Choroid plexus epithelial cell (primary cell): Measurements from ENCODE around the gene PLEKHA1.

ENCODE experiments used
- DNase-seq: peaks from one replicate; pipeline ENCODE4 v3.0.0-alpha.2; 2010; ENCODE audit warnings: low read depth
- H3K4me3 ChIP-seq: 2 replicates; pipeline ENCODE4 v1.5.1; 2011; ENCODE audit warnings: low read depth, mild to moderate bottlenecking, control low read depth, low read length, moderate library complexity
- CTCF ChIP-seq: conservative IDR thresholded peaks from 2 replicates; pipeline ENCODE4 v1.5.1; 2011; ENCODE audit warnings: low read depth, mild to moderate bottlenecking, control low read depth, inconsistent platforms, low read length, moderate library complexity

The PLEKHA1 gene

DNA sequence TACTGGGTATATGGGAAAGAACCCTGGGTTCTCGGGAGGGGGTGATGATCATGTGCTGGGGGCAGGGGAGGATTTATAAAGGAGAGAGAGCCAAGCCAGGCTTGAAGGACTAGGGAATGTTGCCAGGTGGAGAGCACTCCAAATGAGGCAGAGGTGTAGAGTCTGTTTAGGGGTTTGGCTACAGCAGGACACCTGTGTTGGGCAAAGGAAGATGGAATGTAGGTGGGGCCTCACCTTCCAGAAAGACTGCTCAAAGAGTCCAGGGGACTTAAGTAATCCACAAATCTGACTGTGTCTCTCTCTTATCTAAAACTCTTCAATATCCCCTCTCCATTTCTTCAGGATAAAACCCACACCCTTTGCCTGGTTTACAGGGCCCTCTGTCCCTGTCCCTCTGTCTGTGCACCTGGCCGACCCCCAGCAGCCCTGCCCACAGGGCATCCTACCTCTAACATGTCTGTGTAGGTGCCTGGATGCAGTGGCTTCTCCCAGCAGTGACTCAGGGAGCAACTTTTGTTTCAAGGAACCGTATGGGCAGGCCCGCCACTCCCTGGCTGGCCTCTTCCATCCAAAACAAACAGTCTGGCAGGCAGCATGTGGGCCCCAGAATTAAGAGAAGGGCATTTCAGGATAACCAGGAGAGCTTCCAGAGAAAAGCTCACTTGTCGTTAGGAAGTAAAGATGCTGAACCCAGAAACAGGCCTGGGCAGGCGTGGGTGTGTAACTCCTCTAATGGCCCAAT is 10.6 kb upstream of the PLEKHA1 start:
- TF ChIP-seq CTCF: no peak
- DNase-seq: no peak
- no peak overlapping the region for H3K4me3 ChIP-seq

DNA sequence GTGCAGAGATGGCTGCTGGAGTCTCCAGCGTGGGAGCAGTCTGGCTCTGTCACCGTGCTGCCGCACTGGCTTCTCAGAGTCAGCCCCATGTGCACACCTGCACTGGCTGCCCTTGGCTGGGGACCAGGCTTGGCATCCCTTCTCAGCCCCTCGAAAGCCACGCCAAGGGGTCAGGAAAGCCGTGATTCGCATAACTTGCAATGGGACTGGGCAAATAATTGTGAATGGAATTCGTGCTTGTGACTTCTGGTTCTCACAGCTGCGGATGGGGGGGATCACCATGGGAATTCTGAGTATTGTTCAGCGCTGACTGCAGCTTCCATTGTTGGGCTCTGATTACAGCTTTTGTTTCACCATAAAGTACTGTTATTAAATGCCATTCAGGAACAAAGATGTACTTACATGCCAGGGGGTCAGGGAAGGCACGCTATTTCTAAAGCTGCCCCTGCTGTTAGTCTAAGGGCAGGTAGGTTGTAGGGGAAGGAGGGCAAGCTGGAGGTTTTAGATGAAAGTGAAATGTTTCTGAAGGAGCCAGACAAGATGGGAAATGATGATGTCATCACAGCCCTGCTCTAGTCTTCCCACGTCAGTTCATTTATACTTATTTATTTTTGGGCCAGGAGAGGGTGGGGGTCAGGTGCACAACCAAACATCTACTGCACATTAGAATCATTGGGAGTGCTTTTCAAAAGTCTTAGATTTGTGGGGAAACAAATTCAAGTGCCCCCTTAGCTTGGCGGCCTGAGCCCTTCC is 5.8 kb upstream of the PLEKHA1 start:
- DNase-seq: no peak
- no peak overlapping the region for H3K4me3 ChIP-seq
- TF ChIP-seq CTCF: no peak

DNA sequence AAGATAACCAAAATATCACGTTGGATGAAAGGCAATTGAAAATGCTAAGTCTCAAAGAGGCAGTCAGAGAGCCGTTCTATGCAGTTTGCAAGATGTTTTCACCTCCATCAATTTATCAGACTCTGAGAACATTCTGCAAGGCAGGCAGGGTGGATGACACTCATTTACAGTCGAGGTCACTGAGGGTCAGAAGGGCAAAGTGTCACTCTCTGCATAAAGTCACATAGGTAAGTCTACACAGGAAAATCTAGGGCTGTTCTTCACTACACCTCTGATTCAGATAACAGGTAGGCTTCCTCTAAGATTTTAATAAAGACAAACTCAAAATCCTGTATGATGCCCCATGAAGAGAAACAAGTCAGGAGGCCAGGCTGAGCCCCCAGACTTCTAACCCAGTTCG is 1.4 kb upstream of the PLEKHA1 start:
- DNase-seq: no peak
- TF ChIP-seq CTCF: no peak

GRCh38 chr10:122373721-122374120 is 787 bp upstream of the PLEKHA1 start:
- no peak for TF ChIP-seq CTCF
- peak overlapping the region; percentile 61 for H3K4me3 ChIP-seq
- peak; percentile 63 for DNase-seq

More for the DNA sequence above, 1.4 kb upstream of the PLEKHA1 start:
- H3K4me3 ChIP-seq: no peak overlapping the region

DNA sequence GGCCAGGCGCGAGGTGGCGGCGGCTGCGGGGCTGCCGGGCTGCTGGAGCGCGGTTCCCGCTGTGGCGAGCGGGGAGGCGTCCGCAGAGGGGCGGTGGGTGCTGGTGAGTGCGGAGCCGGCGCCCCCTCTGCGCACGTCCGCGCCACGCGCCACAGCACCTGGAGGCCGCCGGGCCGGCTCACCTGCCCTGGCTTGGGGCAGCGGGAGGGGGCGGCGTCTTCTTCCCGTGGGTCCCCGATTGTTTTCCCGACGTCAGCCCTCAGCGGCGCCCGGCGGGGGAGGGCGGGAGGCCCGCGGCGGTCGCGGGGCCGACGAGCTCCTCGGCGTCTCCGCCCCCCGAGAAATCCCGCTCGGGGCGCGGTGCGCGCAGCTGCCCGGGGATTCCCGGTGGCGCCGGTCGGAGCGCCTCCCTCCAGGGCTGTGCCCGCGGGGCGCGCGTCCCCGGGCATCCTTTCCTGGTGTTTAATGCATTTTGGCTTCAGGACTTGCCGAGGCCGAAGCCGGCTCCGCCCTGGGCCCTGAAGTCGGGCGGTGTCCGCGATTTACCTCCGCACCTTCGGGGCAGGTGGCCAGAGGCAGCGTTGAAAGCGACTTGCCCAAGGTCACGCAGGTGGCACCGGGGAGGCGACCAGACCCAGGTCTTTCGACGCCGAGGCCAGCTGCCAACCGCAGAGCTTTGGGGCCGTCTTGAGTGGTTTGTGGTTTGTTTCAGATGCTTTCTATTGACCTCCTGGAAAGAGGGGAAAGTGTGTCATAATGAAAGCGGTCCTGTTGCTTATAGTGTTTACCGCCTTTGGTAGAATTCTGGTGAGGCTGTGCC is 561 bp downstream of the PLEKHA1 start:
- DNase-seq: peak; percentile 65
- no peak for TF ChIP-seq CTCF
- H3K4me3 ChIP-seq: peak overlapping the region; percentile 87

GRCh38 chr10:122375679-122376160 is 1.2 kb downstream of the PLEKHA1 start:
- DNase-seq: no peak
- H3K4me3 ChIP-seq: peak overlapping the region; percentile 87
- TF ChIP-seq CTCF: no peak
